NCI-H82 (cell line): Measurements from ENCODE around the gene PTGDR2.

Source experiments
- DNase-seq: peaks from one replicate; lab custom pipeline; 2025; lab: John Stamatoyannopoulos, UW

PTGDR2 gene

DNA sequence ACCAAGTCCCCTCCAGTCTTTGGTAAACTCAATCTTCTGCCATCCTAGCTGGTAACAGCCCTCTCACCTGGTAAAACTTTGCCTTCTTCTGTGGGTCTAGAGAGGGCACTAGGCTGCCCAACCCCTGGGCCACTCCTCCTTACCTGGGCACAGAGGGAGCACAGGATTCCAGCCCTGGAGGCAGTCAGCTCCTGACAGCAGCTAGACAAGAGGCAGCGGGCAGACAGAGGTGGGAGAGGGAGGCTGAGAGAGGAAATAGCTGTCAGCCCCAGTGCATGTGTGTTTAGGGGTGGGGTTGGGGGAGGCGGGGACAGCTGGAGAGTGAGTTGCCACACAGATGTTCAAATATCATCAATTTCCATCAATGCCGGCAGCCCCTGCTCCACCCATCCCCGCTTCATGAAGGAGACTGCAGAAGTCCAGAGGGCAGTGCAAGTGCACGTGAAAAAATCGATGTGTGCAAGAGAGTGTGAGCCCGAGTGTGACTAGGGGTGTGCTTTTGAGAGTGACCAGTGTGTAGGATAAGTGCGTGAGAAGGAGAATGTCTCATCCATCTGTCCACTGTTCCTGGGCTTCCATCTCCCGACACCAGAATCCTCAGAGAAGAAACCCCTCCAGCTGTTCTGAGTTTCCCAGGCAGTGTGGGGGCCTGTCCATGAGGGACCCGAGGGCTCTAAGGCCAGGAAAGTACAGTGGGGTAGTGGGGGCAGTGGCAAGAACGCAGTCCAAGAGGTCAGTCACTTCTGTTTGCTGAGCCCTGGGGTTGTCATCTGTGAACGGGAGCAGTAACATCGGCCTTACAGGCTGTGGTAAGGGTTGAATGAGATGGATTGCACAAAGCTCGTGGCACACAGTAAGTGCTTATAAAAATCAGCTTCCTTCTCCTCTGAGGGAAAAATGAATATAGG, at the start of gene PTGDR2:
Gene PTGDR2 (minus strand): TSS at position 225 of the 908 bp plus-strand sequence. CDS start 2,228 bp downstream, outside the sequence.
- DNase-seq = no peak

DNA sequence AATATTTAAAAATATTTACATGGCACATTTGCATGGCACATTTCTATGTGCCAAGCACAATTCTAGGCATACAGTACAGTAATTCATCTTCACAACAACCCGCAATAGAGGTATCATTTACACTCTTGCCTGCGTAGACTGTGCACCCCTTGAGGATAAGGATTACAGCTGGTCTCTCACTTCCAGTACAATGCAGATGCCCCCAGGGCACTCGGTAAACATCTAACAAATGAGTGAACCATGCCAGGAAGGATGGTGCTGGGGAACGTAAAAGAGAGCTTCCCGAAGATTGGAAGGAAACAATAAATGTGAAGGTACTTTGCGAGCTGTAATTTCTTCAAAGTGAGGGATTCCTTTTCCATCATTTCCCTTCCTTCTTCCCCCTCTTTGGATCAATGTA, 49.3 kb upstream of the PTGDR2 start:
- no peak for DNase-seq

GRCh38 chr11:60902625-60903024, 46.9 kb upstream of the PTGDR2 start:
- DNase-seq = no peak

GRCh38 chr11:60900673-60901404, 45.1 kb upstream of the PTGDR2 start:
- DNase-seq = no peak

DNA sequence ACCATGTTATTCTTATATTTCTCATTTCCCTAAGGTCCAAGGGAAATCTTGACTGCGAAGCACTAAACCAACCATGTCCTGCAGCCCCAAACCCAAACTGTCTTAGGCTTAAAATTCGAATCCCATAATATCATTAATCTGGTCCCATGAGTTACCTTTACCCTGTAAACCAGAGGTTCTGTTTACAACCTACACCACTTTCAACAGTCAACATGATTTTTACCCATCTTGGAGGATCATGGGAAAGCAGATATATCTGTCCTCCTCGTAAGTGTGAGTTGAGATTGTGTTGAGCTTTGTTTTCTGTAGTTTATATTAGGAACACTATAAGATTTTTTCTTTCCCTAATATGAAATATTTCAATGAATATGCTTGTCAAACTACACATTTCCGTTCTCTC, 44.2 kb upstream of the PTGDR2 start:
- no peak for DNase-seq

DNA sequence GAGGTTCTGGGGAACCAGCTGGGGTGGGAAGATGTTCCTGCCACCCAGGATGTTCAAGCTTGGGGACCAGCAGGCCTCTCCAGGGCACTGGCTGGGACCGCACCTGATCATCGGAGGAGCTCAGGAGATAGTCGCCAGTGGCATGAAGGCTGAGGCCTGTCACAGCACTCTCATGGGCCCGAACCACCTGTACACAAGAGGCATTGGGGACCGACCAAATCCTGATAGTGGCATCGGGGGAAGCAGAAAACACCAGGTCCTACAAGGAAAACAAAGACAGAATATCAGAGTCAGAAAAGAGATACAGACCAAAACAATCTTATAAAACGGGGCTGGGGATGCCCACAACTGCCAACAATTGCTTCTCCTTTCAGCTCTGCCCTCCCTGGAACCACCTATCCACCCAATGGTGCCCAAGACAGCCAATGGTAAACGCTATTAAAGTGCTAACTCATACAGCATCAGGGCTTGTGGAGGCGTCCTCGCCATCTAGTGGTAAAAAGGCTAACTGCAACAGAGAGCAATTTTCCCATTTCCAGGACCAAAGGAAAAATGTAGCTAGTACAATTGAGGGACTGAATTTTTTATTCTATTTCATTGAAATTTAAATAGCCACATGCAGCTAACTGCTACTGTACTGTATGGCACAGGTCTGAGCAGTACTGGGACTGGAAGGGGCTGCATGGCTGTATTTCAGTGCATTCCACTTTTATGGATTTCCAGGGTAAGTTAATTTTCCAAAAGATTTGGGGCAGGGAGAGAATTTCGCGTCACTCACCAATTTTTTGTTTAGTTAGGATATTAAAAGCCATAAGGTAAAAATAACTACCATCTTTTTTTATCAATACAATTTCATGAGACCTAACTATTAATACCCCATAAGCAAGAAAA, 43.5 kb upstream of the PTGDR2 start:
- DNase-seq = peak; percentile 67

- no peak for DNase-seq
Observed at GRCh38 chr11:60897496-60897895, 41.7 kb upstream of the PTGDR2 start.

- DNase-seq = no peak
Observed at GRCh38 chr11:60895687-60896086, 39.9 kb upstream of the PTGDR2 start.

DNA sequence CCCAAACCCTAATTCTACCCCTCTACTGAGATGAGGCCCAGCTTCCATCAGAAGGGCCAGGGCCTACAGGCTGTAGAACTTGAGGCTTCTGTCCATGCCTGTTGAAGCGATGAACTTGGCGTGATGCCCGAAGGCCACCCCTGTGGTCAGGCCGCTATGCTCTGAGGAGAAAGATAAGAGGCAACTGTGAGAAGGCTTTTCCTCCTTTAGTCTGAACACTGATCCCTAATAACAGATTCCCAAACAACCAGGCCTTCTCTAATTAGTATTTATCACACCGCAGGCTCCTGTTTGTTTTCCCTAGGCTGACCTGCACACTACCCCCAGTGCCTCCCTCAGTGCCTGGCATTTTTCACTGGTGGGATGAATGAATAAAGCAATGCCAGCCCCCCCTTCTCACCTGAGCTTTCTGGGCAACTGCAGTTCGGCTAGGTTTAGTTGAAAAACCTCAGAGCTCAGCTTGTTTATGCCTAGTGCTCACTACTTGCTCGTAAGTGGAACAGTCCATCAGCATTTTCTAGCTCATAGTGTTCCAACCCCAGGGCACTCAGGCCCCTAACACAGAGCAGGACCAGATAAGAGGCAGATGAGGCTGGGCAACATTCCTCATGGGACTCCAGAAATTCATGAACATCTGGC, 35.5 kb upstream of the PTGDR2 start:
- no peak for DNase-seq

- DNase-seq = no peak
Observed at GRCh38 chr11:60890696-60891095, 34.9 kb upstream of the PTGDR2 start.

GRCh38 chr11:60889869-60890311, 34.1 kb upstream of the PTGDR2 start:
- no peak for DNase-seq

DNA sequence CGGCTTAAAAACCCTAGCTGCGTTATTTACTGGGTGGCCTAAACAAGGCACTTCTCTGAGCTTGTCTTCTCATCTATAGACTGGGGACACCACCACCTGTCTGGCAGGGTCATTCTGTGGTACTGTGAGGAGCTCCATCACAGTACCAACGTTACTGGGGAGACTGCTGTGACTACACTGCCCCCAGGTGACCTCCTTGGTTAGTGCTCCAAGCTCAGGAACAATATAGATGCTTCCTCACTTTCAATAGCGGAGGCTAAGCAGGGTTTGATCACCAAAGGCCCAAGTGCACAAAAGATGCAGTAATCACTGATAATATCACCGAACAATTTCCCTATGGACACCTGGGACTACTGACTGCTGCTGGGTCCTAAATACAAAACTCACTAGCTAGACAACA, 31.8 kb upstream of the PTGDR2 start:
- DNase-seq = peak; percentile 45

DNA sequence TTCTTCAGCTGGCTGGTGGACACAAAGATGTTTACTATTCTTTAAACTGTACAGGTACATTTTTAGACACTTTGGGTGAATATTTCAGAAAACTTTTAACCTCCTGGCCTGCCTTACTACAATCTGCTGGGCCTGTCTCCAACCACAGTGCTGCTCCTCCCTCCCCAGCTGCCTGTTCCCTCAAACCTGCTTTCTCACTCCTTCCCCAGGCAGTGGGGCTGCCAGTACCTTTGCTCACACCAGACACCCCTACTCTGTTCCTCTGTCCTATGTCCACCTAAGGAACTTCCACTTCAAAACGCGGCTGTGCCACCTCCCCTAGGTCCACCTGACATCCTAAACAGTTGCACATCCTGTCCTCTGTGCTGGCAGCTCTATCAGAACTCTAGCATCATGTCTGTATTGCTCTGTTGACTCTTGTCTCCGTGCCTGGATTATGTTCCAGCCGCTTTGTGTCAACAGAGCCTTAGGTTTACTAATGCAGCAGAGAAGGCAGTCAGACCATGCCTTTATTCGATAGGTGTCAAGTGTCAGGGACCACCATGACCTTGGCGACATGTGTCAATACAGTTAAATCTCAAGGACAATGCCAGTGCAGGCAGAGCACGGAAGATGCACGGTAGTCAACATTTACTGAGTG, 25.0 kb upstream of the PTGDR2 start:
- DNase-seq = no peak

- no peak for DNase-seq
Observed at GRCh38 chr11:60879971-60880588, 24.3 kb upstream of the PTGDR2 start.

GRCh38 chr11:60879104-60879503, 23.4 kb upstream of the PTGDR2 start:
- DNase-seq = no peak

- DNase-seq = no peak
Observed at GRCh38 chr11:60878245-60879101, 22.7 kb upstream of the PTGDR2 start.

DNA sequence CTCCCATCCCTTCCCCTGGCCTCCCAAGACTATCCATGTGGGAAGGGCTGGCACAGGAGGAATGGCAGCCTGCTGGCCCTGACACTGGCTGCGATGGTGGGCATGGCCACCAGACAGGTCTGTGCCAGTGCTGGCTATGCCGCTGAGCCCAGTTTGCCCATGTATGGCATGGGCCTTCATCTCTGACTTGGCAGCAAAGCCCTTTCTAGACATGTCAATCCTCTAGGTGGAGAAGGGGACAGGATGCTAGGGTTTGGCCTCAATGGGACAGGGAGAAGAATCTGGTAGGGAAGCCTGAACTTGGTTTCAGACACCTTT, 20.4 kb upstream of the PTGDR2 start:
- no peak for DNase-seq

GRCh38 chr11:60875366-60876167, 19.8 kb upstream of the PTGDR2 start:
- no peak for DNase-seq
